Body of pancreas (tissue), 4 donors: ENCODE measurements around the gene SLC26A2. TPM values are rescaled to one million over a fixed set of nuclear protein-coding genes. Genes with fewer than 3 reads are reported as not detected.
A peak's percentile ranks its signal among the peaks of the same experiment; 100 is the strongest.

Experiments used
- ATAC-seq: fragments of 150-250 bp; one replicate; pipeline ENCODE4 v1.9.1; 2016
- DNase-seq, 4 donors: peaks; one replicate each; pipeline ENCODE4 v3.0.0-alpha.2; 2019
- H3K27ac ChIP-seq, 4 donors: fragments of 200-600 bp; sonication (generic); 1 replicate in 3 of 4; 2 replicates in 1 of 4; pipeline versions ENCODE4 v1.5.1 to v1.6.1; 2016 to 2019; ENCODE audit warnings: mild to moderate bottlenecking in 1 of 4, mixed read lengths in 1 of 4, moderate library complexity in 1 of 4
- H3K27me3 ChIP-seq, 2 donors: fragments of 200-600 bp; sonication (generic); one replicate each; pipeline ENCODE4 v1.6.0; 2016; ENCODE audit warnings: mild to moderate bottlenecking in 1 of 2
- H3K36me3 ChIP-seq, 2 donors: fragments of 200-600 bp; sonication (generic); replicated peaks in 1 of 2; 2 replicates each; pipeline ENCODE4 v1.5.1; 2016; ENCODE audit warnings: low read depth in 2 of 2; ENCODE audit not compliant: insufficient read depth in 1 of 2
- H3K4me1 ChIP-seq: fragments of 200-600 bp; sonication (generic); one replicate; pipeline ENCODE4 v1.6.0; 2016
- H3K4me3 ChIP-seq, 2 donors: fragments of 200-600 bp; sonication (generic); 1 replicate in 1 of 2; 2 replicates in 1 of 2; pipeline ENCODE4 v1.5.1; 2016 to 2019
- H3K9me3 ChIP-seq, 3 donors: fragments of 200-600 bp; sonication (generic); 1 replicate in 2 of 3; 2 replicates in 1 of 3; pipeline ENCODE4 v1.5.1; 2016
- POLR2A ChIP-seq, 3 donors: fragments of 450-650 bp; IDR thresholded peaks; one replicate each; pipeline ENCODE4 v1.6.1; 2016; ENCODE audit warnings: antibody characterized with exemption in 3 of 3, mild to moderate bottlenecking in 2 of 3
- WGBS, 2 donors: methylation state at CpG; one replicate each; pipeline ENCODE4 v1.1.5; 2017; 5-methylcytosine and 5-hydroxymethylcytosine counted together
- intact Hi-C: fragments of 100-400 bp; cut with DNase I; formaldehyde crosslinking; loops from one replicate; pipeline ENCODE4 v1.15.1; 2023
- total RNA-seq, 2 donors: library from RNA; depleted of rRNA; stranded (reverse); fragments of >200 nt; gene quantifications; one replicate each; pipeline ENCODE4 v1.1.0, GENCODE V29; 2016
- TF ChIP-seq, protein P1 (sequence below), 7 experiments: fragments of 450-650 bp in 4 of 7; fragments of 200-600 bp in 3 of 7; sonication (generic) in 3 of 7; IDR thresholded peaks; one replicate each; pipeline ENCODE4 v1.5.1; 2016 to 2019; ENCODE audit warnings: antibody characterized with exemption in 7 of 7

SLC26A2 gene
- total RNA-seq, 2 donors from 2014 or later = 2.3 to 6.5 TPM

DNA sequence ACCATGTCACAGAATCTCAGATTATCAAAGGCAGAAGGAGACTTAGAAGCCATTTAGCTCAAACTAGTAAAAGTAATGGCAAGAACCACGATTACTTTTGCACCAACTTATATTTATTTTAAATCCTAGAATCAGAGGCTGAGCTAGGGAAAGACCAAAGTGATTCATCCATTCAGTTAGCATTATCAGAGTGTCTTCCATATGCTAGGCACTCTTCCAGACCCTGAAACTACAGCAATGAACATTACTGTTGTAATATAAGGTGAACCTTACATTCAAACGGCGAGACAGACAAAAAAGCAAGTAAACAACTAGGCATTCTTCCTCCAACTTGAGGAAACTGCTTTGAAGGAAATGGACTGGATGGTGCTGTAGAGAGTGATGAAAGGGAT is 23.9 kb upstream of the SLC26A2 start:
- no peaks in the 10 kb centered on the region for H3K9me3 ChIP-seq
- intact Hi-C loops = no loop called here
- H3K4me3 ChIP-seq = no peak overlapping the region
- H3K36me3 ChIP-seq = no peaks in the 10 kb centered on the region
- peaks cover 21% of the 10 kb centered on the region for H3K4me1 ChIP-seq
- TF ChIP-seq POLR2A (IDR thresholded peaks at IDR 0.05) = no peak
- TF ChIP-seq, protein P1, sequence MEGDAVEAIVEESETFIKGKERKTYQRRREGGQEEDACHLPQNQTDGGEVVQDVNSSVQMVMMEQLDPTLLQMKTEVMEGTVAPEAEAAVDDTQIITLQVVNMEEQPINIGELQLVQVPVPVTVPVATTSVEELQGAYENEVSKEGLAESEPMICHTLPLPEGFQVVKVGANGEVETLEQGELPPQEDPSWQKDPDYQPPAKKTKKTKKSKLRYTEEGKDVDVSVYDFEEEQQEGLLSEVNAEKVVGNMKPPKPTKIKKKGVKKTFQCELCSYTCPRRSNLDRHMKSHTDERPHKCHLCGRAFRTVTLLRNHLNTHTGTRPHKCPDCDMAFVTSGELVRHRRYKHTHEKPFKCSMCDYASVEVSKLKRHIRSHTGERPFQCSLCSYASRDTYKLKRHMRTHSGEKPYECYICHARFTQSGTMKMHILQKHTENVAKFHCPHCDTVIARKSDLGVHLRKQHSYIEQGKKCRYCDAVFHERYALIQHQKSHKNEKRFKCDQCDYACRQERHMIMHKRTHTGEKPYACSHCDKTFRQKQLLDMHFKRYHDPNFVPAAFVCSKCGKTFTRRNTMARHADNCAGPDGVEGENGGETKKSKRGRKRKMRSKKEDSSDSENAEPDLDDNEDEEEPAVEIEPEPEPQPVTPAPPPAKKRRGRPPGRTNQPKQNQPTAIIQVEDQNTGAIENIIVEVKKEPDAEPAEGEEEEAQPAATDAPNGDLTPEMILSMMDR (IDR thresholded peaks at IDR 0.05) = no peak
- ATAC-seq = no peak
- WGBS, 2 donors = 83 to 85% methylated on average over 3 of the region's 3 CpGs
- no peak overlapping the region for H3K27ac ChIP-seq
- no peak for DNase-seq
- H3K27me3 ChIP-seq = no peaks in the 10 kb centered on the region

DNA sequence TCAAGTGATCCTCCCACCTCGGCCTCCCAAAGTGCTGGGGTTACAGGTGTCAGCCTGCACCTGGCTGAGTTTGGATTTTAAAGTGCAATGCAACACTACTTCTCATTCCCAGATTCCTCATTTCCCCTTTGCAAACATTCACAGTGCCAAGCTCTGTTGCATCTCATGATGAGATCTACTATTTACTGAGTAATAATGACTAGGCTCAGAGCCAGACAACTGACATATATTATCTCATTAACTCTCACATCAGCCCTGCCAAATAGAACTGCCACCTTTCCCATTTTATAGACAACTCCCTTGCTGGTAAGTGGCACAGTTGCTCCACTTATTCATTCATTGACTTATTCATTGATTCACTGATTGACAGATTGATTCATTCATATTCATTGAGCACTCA is 22.9 kb upstream of the SLC26A2 start:
- 27 to 40% methylated on average over 1 of the region's 1 CpG for WGBS, 2 donors
- ATAC-seq = no peak
- TF ChIP-seq, protein P1 (IDR thresholded peaks at IDR 0.05) = no peak
- no peak for TF ChIP-seq POLR2A (IDR thresholded peaks at IDR 0.05)
- no peak for DNase-seq
- Histone ChIP-seq H3K4me3 (no peak overlapping the region), H3K4me1 (peaks cover 21% of the 10 kb centered on the region), H3K27me3 (no peaks in the 10 kb centered on the region), H3K27ac (no peak overlapping the region), H3K36me3 (no peaks in the 10 kb centered on the region), H3K9me3 (no peaks in the 10 kb centered on the region)
- intact Hi-C loops = no loop called here

DNA sequence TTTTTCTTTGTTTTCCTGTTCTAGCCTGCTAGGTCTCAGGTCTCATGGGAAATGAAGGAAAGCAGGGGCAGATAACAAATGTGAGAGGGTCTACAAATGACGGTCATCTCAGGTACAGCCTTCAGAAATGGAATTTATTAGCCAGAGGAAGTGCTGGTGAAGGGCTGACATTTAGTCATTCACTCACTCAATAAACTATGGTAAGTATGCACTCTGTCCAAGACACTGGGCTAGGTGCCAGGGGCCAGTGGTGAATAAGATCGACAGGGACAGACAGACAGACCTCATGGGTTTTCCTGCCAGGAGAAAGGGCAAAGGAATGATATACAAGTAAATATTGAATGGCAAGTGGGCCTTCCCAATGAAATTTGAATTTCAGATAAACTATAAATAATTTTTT is 22.3 kb upstream of the SLC26A2 start:
- 12 to 24% methylated on average over 2 of the region's 2 CpGs for WGBS, 2 donors
- DNase-seq (peak in 3 of 4 donors; percentile 12 to 24 (median 23)), ATAC-seq (no peak)
- Histone ChIP-seq H3K27ac (peak overlapping the region in 1 of 4 donors; percentile 52), H3K27me3 (no peaks in the 10 kb centered on the region), H3K9me3 (no peaks in the 10 kb centered on the region), H3K4me1 (peaks cover 21% of the 10 kb centered on the region), H3K36me3 (no peaks in the 10 kb centered on the region), H3K4me3 (no peak overlapping the region)
- no peak for TF ChIP-seq POLR2A (IDR thresholded peaks at IDR 0.05)
- TF ChIP-seq, protein P1 (IDR thresholded peaks at IDR 0.05) = no peak
- intact Hi-C loops = no loop called here

GRCh38 chr5:149938791-149939358 is 21.7 kb upstream of the SLC26A2 start:
- no peak for ATAC-seq
- WGBS, 2 donors = 74 to 79% methylated on average over 6 of the region's 6 CpGs
- Histone ChIP-seq H3K27ac (peak overlapping the region in 2 of 4 donors; percentile 26 to 52), H3K36me3 (no peaks in the 10 kb centered on the region), H3K4me3 (no peak overlapping the region), H3K9me3 (no peaks in the 10 kb centered on the region), H3K4me1 (peaks cover 21% of the 10 kb centered on the region), H3K27me3 (no peaks in the 10 kb centered on the region)
- intact Hi-C loops = no loop called here
- no peak for DNase-seq
- TF ChIP-seq, protein P1 (IDR thresholded peaks at IDR 0.05) = no peak
- TF ChIP-seq POLR2A (IDR thresholded peaks at IDR 0.05) = no peak

- Histone ChIP-seq H3K27me3 (no peaks in the 10 kb centered on the region), H3K36me3 (no peaks in the 10 kb centered on the region), H3K27ac (peak overlapping the region in 2 of 4 donors; percentile 26 to 52), H3K4me3 (no peak overlapping the region), H3K9me3 (no peaks in the 10 kb centered on the region), H3K4me1 (peaks cover 21% of the 10 kb centered on the region)
- DNase-seq (no peak), ATAC-seq (peak; percentile 69)
- intact Hi-C loops = no loop called here
- TF ChIP-seq POLR2A (IDR thresholded peaks at IDR 0.05) = no peak
- TF ChIP-seq, protein P1 (IDR thresholded peaks at IDR 0.05) = no peak
- WGBS, 2 donors = 35 to 41% methylated on average over 6 of the region's 6 CpGs
Measured at GRCh38 chr5:149939546-149939945, 21.0 kb upstream of the SLC26A2 start.
